Cardiac fibroblast (primary cell): Measurements from ENCODE around the gene IL16.

ENCODE experiments used
- DNase-seq, 2 donors: peaks; one replicate each; pipeline versions ENCODE4 v3.0.0 to v3.0.0-alpha.2; 2010; ENCODE audit warnings: low read depth in 2 of 2
- H3K4me3 ChIP-seq, 2 donors: replicated peaks in 1 of 2; 1 replicate in 1 of 2; 2 replicates in 1 of 2; pipeline ENCODE4 v1.5.1; 2011; ENCODE audit warnings: low read depth in 2 of 2, low read length in 2 of 2, mild to moderate bottlenecking in 2 of 2, moderate library complexity in 1 of 2
- CTCF ChIP-seq: IDR thresholded peaks from one replicate; pipeline ENCODE4 v1.5.1; 2011; ENCODE audit warnings: low read depth, mild to moderate bottlenecking, low read length, inconsistent platforms

IL16 gene

GRCh38 chr15:81213982-81214381 is 17.3 kb downstream of the IL16 start:
- no peak for DNase-seq
- no peak for TF ChIP-seq CTCF
- no peak overlapping the region for H3K4me3 ChIP-seq

DNA sequence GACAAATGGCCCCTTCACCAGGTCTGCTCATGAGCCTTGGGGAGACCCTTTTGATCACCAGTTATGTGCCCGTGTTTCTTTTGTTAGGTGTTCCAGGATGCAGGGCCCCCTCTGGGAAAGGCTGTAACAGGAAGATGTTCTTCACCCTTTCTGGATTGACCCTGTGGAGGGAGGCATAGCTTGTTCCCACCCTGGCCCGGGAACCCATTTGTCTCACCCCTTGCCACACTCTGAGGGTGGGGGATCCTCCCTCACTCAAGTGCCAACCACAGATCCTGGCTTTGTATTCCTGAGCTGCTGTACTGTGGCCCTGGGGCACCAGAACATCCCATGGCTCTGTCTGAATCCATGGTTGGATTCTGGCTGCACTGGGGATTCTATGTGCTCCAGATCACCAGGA is 18.9 kb downstream of the IL16 start:
- H3K4me3 ChIP-seq, result no peak overlapping the region
- no peak for DNase-seq
- no peak for TF ChIP-seq CTCF

DNA sequence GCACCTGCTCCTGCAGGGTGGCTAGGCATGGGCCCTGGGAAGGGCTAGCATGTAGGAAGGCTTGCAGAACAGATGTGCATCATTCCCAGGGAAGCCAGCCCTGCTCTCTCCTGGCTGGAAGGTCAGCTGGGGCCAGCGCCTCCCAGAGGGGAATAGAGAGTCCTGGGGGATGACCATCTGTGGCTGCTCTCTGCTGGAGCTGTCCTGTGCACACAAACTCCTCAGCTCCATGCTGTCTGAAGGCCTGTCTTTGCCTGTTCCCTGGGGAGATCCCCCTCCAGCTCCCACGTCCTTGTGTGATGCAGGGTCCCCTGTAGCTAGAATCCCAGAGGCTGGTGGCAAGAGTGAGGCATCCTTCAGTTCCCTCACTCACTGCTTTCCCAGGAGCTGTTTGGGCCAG is 19.3 kb downstream of the IL16 start:
- no peak overlapping the region for H3K4me3 ChIP-seq
- TF ChIP-seq CTCF, result no peak
- no peak for DNase-seq

DNA sequence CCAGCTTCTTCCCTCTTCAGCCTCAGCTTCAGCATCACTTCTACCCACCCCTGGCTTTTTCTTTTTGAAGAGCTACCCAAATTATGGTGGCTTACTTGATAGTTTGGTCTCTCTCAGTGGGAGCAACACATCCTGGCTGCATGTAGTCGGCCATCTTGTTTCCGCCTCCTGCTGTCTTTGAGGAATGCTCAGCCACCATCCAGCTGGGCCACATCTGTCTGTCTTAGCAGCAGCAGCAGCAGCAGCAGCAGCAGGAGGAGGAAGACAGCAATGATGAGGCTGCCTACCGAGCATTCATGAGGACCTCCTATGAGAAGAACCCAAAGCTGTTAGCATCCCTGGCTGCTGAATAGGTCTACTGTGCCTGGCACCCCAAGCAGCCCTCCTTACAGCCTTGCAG is 19.7 kb downstream of the IL16 start:
- no peak for DNase-seq
- TF ChIP-seq CTCF, result no peak
- H3K4me3 ChIP-seq, result no peak overlapping the region

DNA sequence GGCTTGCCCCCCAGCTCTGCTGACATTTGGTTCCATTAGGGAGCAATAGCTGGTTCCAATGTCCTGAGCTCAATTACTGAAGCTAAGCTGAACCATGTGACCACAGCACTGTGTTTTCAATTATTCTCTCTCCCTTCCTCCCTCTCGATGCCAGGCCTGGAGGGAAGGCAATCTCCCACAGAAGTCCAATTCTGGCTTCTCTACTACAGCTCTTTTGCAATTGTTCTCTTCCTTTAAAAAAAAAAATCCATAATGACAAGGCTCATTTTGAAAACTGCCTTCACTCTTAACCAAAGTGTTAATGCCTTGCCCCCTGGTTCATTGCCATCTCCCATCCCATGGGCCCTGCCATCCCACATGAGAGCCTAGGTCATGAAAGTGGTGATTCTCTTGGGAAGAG is 24.8 kb downstream of the IL16 start:
- no peak for TF ChIP-seq CTCF
- H3K4me3 ChIP-seq, result no peak overlapping the region
- DNase-seq, result peak in 1 of 2 donors; percentile 50

DNA sequence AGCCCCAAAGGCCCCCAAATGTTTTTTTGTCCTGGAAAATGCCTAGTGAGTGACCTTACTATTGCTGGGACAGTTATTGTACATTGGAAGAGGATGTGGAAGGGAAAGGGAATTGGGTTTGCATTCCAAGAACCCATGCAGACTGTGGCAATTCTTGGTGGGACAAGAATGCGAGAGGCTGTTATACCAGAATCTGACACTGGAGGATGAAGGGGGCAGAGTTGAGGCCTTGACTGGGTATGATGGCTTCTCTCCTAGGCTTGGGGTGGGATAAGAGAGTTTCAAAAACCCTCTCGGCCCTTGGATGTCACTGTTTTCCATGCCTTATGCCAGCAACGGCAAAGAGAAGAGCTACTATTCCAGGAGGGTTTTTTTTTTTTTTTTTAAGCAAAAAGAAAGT is 25.3 kb downstream of the IL16 start:
- DNase-seq, result no peak
- no peak for TF ChIP-seq CTCF
- H3K4me3 ChIP-seq, result no peak overlapping the region

DNA sequence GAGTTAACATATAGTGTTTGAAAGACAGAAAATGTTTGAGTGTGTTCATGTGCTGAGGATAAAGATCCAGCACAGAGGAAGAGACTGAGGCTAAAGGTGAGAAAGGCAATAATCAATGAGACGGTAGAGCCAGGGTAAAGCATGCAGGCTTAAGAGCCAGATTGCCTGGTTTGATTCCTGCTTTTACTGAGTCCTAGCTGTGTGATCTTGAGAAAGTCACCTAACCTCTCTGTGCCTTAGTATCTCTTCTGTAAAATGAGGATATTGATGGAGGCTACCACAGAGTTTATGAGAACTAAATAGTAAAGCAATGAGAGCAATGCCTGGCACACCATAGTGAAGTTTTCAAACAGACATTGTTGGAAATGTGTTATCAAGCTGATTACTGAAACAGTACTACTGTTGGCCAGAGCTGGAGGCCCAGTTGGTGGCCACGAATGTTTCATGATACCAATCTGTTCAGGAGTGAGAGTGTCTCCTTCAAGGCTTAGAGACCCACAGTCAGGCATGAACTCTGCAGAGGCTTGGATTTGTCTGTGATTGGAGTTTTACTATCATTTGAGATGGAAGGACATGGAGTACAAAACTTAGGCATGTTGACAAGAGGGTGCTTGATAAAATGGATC is 26.8 kb downstream of the IL16 start:
- H3K4me3 ChIP-seq, result no peak overlapping the region
- no peak for TF ChIP-seq CTCF
- no peak for DNase-seq
